HG03103 (cell line): ENCODE measurements around the gene SLC38A7.
"Not testable (repeated sequence)": the region's sequence is repeated elsewhere in the genome, so short reads cannot be mapped to it uniquely, and the experiment has no call there.

Source experiments
- ATAC-seq: cut with Tn5 transposase; IDR thresholded peaks from one replicate; pipeline ENCODE4 v1.9.1; 2021; ENCODE audit warnings: low read depth; ENCODE audit not compliant: unreplicated experiment

SLC38A7 gene

DNA sequence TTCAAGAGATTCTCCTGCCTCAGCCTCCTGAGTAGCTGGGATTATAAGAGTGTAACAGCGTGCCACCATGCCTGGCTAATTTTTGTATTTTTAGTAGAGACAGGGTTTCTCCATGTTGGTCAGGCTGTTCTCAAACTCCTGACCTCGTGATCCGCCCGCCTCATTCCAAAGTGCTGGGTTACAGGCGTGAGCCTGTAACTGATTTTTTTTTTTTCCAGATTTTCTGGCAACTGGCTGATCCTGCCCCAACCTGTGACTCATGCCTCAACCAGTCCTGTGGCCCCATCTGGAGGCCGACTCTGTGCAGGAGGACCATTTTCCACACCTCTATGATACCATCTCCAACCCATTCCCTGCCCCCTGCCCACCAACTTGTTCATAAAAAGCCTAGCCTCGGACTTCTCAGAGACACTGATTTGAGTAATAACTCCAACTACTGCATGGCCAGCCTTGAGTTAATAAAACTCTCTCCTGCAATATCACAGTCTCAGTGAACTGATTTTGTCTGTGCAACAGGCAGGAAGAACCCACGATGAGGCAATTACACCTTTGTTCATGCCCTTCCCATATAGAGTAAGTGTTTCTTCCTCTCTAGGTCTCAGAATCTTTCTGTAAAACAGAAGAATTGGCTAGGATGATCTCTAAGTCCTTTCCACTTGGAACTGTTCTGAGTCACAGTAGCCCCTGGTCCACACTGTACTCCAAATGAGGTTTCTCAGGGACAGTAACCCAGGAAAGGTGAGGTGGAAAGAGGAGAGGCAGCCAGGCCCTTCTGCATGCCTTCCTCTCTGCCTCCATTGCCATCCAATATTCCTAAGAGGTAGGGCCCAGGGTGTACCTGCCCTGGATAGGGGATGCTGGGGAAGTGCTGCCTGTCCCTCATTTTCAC lies 46.2 kb downstream of the SLC38A7 start:
- no peak for ATAC-seq

DNA sequence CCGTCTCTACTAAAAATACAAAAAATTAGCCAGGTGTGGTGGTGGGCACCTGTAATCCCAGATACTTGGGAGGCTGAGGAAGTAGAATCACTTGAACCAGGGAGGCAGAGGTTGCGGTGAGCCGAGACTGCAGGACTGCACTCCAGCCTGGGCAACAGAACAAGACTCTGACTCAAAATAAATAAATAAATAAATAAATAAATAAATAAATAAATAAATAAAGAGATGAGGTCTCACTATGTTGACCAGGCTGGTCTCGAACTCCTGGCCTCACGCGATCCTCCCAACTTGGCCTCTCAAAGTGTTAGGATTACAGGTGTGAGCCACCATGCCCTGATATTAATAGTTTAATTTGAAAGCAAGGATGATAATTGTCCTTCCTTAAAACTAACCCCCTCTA lies 47.5 kb downstream of the SLC38A7 start:
- ATAC-seq = not testable (repeated sequence)

DNA sequence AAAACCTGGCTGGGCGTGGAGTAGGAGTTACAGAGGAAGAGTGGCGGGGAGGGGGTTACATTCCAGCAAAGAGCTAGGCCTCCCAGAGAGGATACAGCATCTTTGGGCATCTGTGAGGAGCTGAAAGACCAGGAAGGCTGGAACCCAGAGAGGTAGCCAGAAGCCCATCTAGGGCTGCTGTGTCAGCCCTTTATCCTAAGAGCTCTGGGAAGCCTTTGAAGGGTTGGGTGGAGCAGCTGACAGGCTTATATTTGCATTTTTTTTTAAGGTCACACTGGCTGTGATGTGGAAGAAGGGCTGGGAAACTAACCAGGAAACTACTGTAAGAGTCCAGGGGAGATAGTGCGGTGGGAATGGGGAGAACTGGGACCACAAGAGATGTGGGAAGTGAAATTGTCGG lies 48.1 kb downstream of the SLC38A7 start:
- no peak for ATAC-seq

DNA sequence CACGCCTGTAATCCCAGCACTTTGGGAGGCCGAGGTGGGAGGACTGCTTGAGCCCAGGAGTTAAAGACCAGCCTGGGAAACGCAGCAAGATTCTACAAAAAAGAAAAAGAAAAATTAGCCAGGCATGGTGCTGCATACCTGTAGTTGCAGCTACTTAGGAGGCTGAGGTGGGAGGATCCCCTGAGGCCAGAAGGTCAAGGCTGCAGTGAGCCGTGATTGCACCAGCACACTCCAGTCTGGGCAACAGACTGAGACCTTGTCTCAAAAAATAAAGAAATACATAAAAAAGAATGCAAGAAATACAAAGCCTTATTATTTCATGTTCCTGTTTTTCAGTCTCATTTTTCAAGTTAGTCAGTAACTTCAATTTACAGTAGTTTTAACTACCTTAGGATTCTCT lies 49.1 kb downstream of the SLC38A7 start:
- ATAC-seq = no peak

- ATAC-seq = no peak
Observed at GRCh38 chr16:58634265-58634802, 50.2 kb downstream of the SLC38A7 start.

DNA sequence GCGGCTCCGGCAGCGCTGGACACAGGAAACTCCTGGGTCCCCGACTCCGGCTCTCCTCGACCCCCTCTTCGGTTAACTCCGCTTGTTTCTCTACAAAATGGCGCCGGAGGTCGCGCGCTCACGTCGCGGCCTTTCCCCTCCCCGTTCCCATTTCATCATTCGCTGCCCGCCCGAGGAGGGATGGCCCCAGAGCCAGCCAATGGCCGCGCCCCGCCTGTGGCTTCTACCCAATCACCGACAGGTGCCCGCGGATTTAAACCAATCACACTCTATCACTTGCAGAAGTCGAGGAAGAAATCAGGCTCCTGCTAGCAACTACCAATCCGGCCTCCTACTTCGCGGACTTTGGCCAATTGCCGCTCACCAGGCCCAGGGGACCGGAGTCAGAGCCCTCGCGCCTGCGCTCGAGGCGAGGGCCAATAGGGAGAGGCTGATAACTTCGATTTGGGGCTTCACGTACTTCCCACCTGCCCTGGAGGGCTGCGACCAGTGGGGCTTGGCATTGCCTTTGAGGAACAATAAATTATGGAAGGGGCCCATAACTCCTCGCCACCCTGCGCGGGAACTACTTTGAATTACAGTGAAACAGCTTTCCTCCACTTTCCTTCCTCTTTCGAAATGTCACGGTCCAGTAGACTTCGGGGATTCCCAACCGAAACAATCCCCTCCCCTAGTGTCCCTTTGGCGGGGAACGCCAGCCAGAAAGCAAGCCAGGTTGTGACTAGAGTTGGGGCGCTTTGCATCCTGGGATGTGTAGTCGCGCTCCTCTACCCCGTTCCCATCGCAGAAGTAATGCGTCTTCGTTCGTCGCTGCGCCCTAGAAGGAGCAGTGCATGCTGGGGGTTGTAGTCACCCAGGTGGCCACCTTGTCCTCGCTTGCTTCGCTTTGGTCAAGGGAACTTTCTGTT lies 54.6 kb downstream of the SLC38A7 start, which contains the start of gene CNOT1:
TSS of gene CNOT1 (minus strand) at position 94 of the 908 bp plus-strand sequence. CDS start 30,489 bp downstream, outside the sequence.
- peak; percentile 82 for ATAC-seq

DNA sequence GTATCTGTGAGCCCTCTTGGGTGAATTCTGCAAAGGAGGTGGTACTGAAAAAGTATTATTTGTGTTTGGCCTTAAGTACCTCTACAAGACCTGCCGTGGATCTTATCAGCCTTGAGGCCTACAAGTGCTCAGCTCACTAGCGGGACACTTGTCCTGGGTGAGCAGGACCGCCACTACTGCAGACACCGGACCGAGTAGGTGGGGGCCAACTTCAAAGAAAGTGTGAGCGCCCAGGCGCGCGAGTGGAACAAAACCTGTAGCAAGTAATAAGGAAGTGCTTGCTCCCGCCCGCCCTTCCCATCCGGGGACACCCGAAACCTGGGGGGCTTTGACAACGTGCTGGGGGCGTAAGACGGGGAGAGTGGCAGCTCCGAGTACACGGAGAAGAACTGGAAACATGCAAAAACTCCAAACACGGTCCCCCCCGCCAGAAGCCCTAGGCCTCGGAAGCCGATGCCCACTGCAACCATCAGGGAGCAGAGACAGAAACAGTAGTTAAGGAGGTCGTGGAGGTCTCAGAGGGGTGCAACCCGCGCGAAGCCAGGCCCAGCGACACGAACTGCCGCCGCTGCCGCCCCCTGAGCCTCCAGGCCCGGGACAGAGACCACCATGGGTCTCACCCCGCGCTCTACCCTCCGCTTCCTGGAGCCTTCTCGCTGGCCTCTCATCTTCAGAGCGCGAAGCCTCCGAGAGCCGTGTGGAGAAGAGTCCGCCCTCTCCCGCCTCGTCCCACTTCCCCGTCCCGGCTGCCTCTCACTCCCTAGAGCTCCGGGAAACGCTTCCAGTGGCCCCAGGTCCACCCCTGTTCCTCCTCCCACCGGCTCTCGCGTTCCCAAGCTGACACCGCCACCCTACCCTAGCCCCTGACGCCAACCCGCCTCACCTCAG lies 55.5 kb downstream of the SLC38A7 start:
- no peak for ATAC-seq

- no peak for ATAC-seq
Observed at GRCh38 chr16:58624209-58624608, 60.4 kb downstream of the SLC38A7 start.

DNA sequence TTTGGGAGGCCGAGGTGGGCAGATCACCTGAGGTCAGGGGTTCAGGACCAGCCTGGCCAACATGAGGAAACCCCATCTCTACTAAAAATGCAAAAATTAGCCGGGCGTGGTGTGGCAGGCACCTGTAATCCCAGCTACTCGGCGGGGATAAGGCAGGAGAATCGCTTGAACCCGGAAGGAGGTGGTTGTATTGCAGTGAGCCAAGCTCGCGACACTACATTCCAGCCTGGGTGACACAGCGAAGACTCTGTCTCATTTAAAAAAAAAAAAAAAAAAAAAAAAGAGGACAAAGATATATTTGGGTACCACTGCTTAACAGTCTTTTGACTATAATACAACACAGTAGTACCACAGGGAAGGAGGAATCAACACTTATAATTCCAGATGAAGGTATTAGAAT lies 64.2 kb downstream of the SLC38A7 start:
- no peak for ATAC-seq

GRCh38 chr16:58615280-58615679 lies 69.3 kb downstream of the SLC38A7 start:
- no peak for ATAC-seq
